HepG2 (cell line): ENCODE data around the gene GLB1L3. TPM values are rescaled to one million over a fixed set of nuclear protein-coding genes. Genes with fewer than 3 reads are reported as not detected.

ENCODE experiments used
- ATAC-seq: fragments of 200-7000 bp; cut with Tn5 transposase; 3 replicates; pipeline ENCODE4 v1.9.1; 2020; ENCODE audit warnings: mild to moderate bottlenecking, moderate library complexity
- BruUV-seq: library from RNA; stranded (reverse); fragments of 400-500 nt; replicated peaks from 2 replicates; lab custom pipeline; 2021; lab: Mats Ljungman, UMichigan
- CTCF ChIA-PET: fragments of 300-600 bp; formaldehyde crosslinking; extraction: SDS; loops from one replicate; lab custom pipeline; 2021; ENCODE audit warnings: low total read pairs, inconsistent platforms, low intra/inter-chr PET ratio; lab: Yijun Ruan, JAX
- POLR2A ChIA-PET: fragments of 350-600 bp; sonication (Branson Sonifier 250); formaldehyde crosslinking; loops from one replicate; lab custom pipeline; 2020; ENCODE audit warnings: antibody characterized with exemption, inconsistent platforms; lab: Yijun Ruan, JAX
- DNase-seq: peaks from one replicate; pipeline ENCODE4 v3.0.0-alpha.2; 2015; ENCODE audit warnings: low spot score
- FAIRE-seq: peaks from 3 replicates; lab custom pipeline; 2011; peaks lifted over from hg19 to GRCh38; lab: Jason Lieb, UNC
- H2AFZ ChIP-seq: one replicate; pipeline ENCODE4 v1.6.1; 2011; ENCODE audit warnings: low read length, inconsistent platforms
- H3K27ac ChIP-seq: fragments of 300-600 bp; 3 replicates; pipeline ENCODE4 v1.8.0; 2011; ENCODE audit warnings: mixed run types, mild to moderate bottlenecking, mixed read lengths, low read length, inconsistent platforms; ENCODE audit not compliant: insufficient read depth; ENCODE audit errors: extremely low read length
- H3K27me3 ChIP-seq, 2 experiments: fragments of 200-600 bp in 1 of 2; 2 replicates in 1 of 2; 3 replicates in 1 of 2; pipeline versions ENCODE4 v1.6.0 to v1.8.0; 2011; ENCODE audit warnings: low read length in 2 of 2, mild to moderate bottlenecking in 2 of 2, moderate library complexity in 2 of 2, inconsistent platforms in 1 of 2; ENCODE audit not compliant: insufficient read depth in 2 of 2, control insufficient read depth in 1 of 2
- H3K36me3 ChIP-seq, 2 experiments: fragments of 200-600 bp in 1 of 2; replicated peaks in 1 of 2; 2 replicates in 1 of 2; 3 replicates in 1 of 2; pipeline versions ENCODE4 v1.5.1 to v1.8.0; 2011; ENCODE audit warnings: low read length in 2 of 2, inconsistent platforms in 1 of 2; ENCODE audit not compliant: insufficient read depth in 2 of 2, control insufficient read depth in 1 of 2
- H3K4me1 ChIP-seq: 2 replicates; pipeline ENCODE4 v1.5.1; 2012; ENCODE audit warnings: low read length, inconsistent platforms; ENCODE audit not compliant: insufficient read depth
- H3K4me2 ChIP-seq: 2 replicates; pipeline ENCODE4 v1.6.0; 2011; ENCODE audit warnings: low read depth, low read length, inconsistent platforms
- H3K4me3 ChIP-seq, 3 experiments: fragments of 200-600 bp in 1 of 3; sonication (generic), shearing (Covaris generic) in 1 of 3; replicated peaks in 1 of 3; 2 replicates each; pipeline ENCODE4 v1.5.1; 2011 to 2016; ENCODE audit warnings: low read length in 3 of 3, inconsistent platforms in 2 of 3, low read depth in 2 of 3, mild to moderate bottlenecking in 2 of 3, control low read depth in 1 of 3, mixed read lengths in 1 of 3; ENCODE audit not compliant: insufficient read depth in 1 of 3
- H3K79me2 ChIP-seq: one replicate; pipeline ENCODE4 v1.6.1; 2011; ENCODE audit warnings: low read length, inconsistent platforms; ENCODE audit not compliant: insufficient read depth
- H3K9ac ChIP-seq: 2 replicates; pipeline ENCODE4 v1.6.0; 2011; ENCODE audit warnings: mild to moderate bottlenecking, low read depth, low read length, inconsistent platforms; ENCODE audit not compliant: insufficient read depth
- H3K9me3 ChIP-seq: 2 replicates; pipeline ENCODE4 v1.5.1; 2012; ENCODE audit warnings: mild to moderate bottlenecking, low read length
- H4K20me1 ChIP-seq: 2 replicates; pipeline ENCODE4 v1.6.0; 2011; ENCODE audit warnings: inconsistent platforms, mild to moderate bottlenecking, low read length, moderate library complexity; ENCODE audit not compliant: insufficient read depth
- ELF4 ChIP-seq: sonication (generic); formaldehyde crosslinking; IDR thresholded peaks from 2 replicates; pipeline ENCODE4 v1.5.0; 2020; ENCODE audit warnings: missing genetic modification reagents, mild to moderate bottlenecking, moderate library complexity, borderline replicate concordance
- HNF1B ChIP-seq: sonication (generic); formaldehyde crosslinking; IDR thresholded peaks from 2 replicates; pipeline ENCODE4 v1.5.1; 2020; ENCODE audit warnings: mild to moderate bottlenecking, moderate library complexity, missing genetic modification reagents
- LCORL ChIP-seq, 2 experiments: fragments of 450-650 bp in 1 of 2; sonication (generic) in 1 of 2; formaldehyde crosslinking in 1 of 2; IDR thresholded peaks; 2 replicates each; pipeline versions ENCODE4 v1.5.0 to v1.6.1; 2017 to 2020; ENCODE audit warnings: antibody characterized with exemption in 1 of 2, missing genetic modification reagents in 1 of 2
- MLX ChIP-seq: IDR thresholded peaks from 2 replicates; pipeline ENCODE4 v1.6.1; 2016
- MNT ChIP-seq: fragments of 450-650 bp; IDR thresholded peaks from 2 replicates; pipeline ENCODE4 v1.6.1; 2016
- PBX3 ChIP-seq: sonication (generic); formaldehyde crosslinking; IDR thresholded peaks from 2 replicates; pipeline ENCODE4 v1.8.1; 2023; ENCODE audit warnings: missing genetic modification reagents, inconsistent platforms, borderline replicate concordance
- ZBTB33 ChIP-seq: sonication (generic); formaldehyde crosslinking; IDR thresholded peaks from 2 replicates; pipeline ENCODE4 v1.4.0; 2020; ENCODE audit warnings: missing genetic modification reagents
- ZNF234 ChIP-seq: sonication (generic); formaldehyde crosslinking; conservative IDR thresholded peaks from 2 replicates; pipeline ENCODE4 v1.5.1; 2020; ENCODE audit warnings: mild to moderate bottlenecking, missing genetic modification reagents
- WGBS: methylation state at CpG from one replicate; pipeline ENCODE4 v1.1.6; 2017; ENCODE audit warnings: low lambda C conversion rate; 5-methylcytosine and 5-hydroxymethylcytosine counted together
- in situ Hi-C: cut with HindIII; loops from 2 replicates; pipeline ENCODE4 v1.10.0; 2017; ENCODE audit warnings: low pct_unique_long_range_greater_than_20kb; ENCODE audit not compliant: extremely low pct_ligation_motif_present
- intact Hi-C: fragments of 100-400 bp; cut with micrococcal nuclease; formaldehyde crosslinking; loops from one replicate; pipeline ENCODE4 v1.10.0; 2022; ENCODE audit not compliant: unreplicated experiment
- polyA plus RNA-seq, 8 experiments: library from polyadenylated mRNA; depleted of rRNA in 3 of 8; stranded (reverse) in 7 of 8; unstranded in 1 of 8; fragments of >200 nt; fragmentation: Illumina TruSeq in 4 of 8; extraction: Trizol in 4 of 8; gene quantifications; 2 replicates each; pipeline versions ENCODE4 v1.2.1 to v1.2.3, GENCODE V29; 2011 to 2016; ENCODE audit warnings: low read depth in 4 of 8, missing spikeins in 1 of 8, mixed read lengths in 1 of 8; ENCODE audit not compliant: insufficient read depth in 1 of 8
- total RNA-seq, 5 experiments: library from RNA; depleted of rRNA; stranded (reverse); fragments of >200 nt; fragmentation: Illumina TruSeq; extraction: Trizol; gene quantifications; 2 replicates each; pipeline ENCODE4 v1.2.3, GENCODE V29; 2016; ENCODE audit warnings: low read depth in 1 of 5

Gene GLB1L3
- total and polyA plus RNA-seq, 2 of the 13 experiments (the other 11 are each of a cell fraction or from before 2014, with no cell fraction given) = not detected

- Histone ChIP-seq H3K4me2 (no peak overlapping the region), H3K9ac (no peak overlapping the region), H3K4me3 (no peak overlapping the region), H3K27ac (no peak overlapping the region), H3K79me2 (no peaks in the 10 kb centered on the region), H3K9me3 (no peaks in the 10 kb centered on the region), H3K36me3 (no peaks in the 10 kb centered on the region), H3K4me1 (no peaks in the 10 kb centered on the region), H2AFZ (no peak overlapping the region), H4K20me1 (0 out of 2 replicates have a peak, but pooled peaks cover 3% of the 10 kb centered on the region), H3K27me3 (peaks cover 2 to 33% of the 10 kb centered on the region in 2 experiments; a peak in 3 of 5 replicates)
- intact Hi-C loops (no loop called here), in situ Hi-C loops (no loop called here)
- ChIA-PET POLR2A (no interaction called here), CTCF (no interaction called here)
- no peak for FAIRE-seq
- TF ChIP-seq ZBTB33 (CRISPR knock-in tag) (no peak), HNF1B (CRISPR knock-in tag) (no peak), LCORL (IDR thresholded peaks at IDR 0.05) (no peak), LCORL (CRISPR knock-in tag; IDR thresholded peaks at IDR 0.05) (no peak), ELF4 (CRISPR knock-in tag) (no peak), MNT (no peak), PBX3 (CRISPR knock-in tag) (no peak), MLX (CRISPR knock-in tag) (no peak), ZNF234 (CRISPR knock-in tag) (no peak)
- no peak for DNase-seq
- no peak for ATAC-seq
- 69% methylated on average over 15 of the region's 68 CpGs for WGBS
- no TSS peak for BruUV-seq
Measured at GRCh38 chr11:134341805-134342571, 65.8 kb downstream of the GLB1L3 start.
